ENCODE data around the gene SMARCAL1. TPM values are rescaled to one million over a fixed set of nuclear protein-coding genes. Genes with fewer than 3 reads are reported as not detected.

The SMARCAL1 gene
- total and polyA plus RNA-seq, 2 of the 4 experiments (the other 2 are of a cell fraction), result 13.6 to 21.0 TPM

DNA sequence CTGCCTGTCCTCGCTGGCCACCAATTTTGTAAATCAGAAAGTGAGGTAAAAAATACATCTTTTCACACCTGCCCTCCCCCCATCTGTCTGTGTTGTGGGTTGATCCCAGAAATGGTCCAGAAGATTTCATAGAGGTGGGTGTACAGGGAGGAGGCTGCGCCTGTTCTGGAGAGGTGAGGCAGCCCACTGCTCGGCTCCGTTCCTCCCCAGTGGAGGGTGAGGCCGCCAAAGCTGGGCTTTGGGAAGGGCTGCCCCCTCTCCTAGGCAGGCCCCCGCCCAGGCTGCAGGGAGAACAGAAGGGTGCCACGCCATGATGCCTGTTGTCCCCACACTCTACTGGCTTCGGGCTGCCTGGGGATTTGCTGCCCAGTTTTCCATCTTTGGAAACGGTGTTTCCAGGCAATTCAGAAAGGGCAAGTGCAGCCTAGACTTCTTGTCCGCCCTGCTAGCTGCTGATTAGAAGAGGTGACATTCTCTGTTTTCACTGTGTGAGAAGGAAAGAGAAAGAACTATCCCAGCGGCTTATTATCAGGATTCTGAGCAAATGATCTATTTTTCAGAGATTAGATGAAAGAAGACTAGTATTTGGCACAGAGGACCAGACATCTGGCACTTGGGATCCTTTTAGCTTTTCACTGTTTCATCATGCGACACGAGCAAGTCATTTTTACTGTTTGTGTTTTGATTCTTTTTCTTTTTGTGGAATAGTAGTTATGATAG lies 18.7 kb downstream of the SMARCAL1 start:
- H2BK5ac ChIP-seq (ENCODE audit: low read depth, low read length, poor library complexity, severe bottlenecking), result no peak overlapping the region
- H3K14ac ChIP-seq (replicated peaks; ENCODE audit: low read depth, low read length), result no peak overlapping the region
- H2AK5ac ChIP-seq (ENCODE audit: low read depth, low read length), result no peak overlapping the region
- H3K79me1 ChIP-seq (ENCODE audit: low read depth in 1 of 2, low read length in 2 of 2), result peaks cover 0 to 3% of the 10 kb centered on the region in 2 experiments; a peak in 1 of 4 replicates
- H3K27ac ChIP-seq (ENCODE audit: insufficient read depth, low read length), result no peak overlapping the region
- dilution Hi-C loops (cut with HindIII; ENCODE audit: low sequenced_read_pairs, unreplicated experiment), result no loop called here
- no peak overlapping the region for H3K4me2 ChIP-seq (ENCODE audit: low read depth, low read length)
- BruUV-seq (replicated peaks), result no TSS peak
- H3K23ac ChIP-seq (ENCODE audit: low read depth, low read length), result no peak overlapping the region
- no peak overlapping the region for H3K9ac ChIP-seq (ENCODE audit: low read depth, low read length)
- no peak overlapping the region for H3K18ac ChIP-seq (ENCODE audit: low read depth, low read length)
- ATAC-seq (ENCODE audit: low read depth) (no peak), DNase-seq (no peak)
- TF ChIP-seq SMC3 (IDR thresholded peaks at IDR 0.05; ENCODE audit: low read depth, low read length), result no peak
- no peak for TF ChIP-seq MXI1 (IDR thresholded peaks at IDR 0.05; ENCODE audit: borderline replicate concordance, low read depth, low read length)
- no peak for TF ChIP-seq RCOR1 (IDR thresholded peaks at IDR 0.05; ENCODE audit: insufficient replicate concordance, low read length)
- no peak for TF ChIP-seq MAFK (IDR thresholded peaks at IDR 0.05; ENCODE audit: low read depth, low read length)
- TF ChIP-seq CHD1 (IDR thresholded peaks at IDR 0.05; ENCODE audit: low read depth, low read length), result no peak
- TF ChIP-seq POLR2A (IDR thresholded peaks at IDR 0.05; ENCODE audit: low read depth, low read length), result no peak
- TF ChIP-seq CTCF (conservative IDR thresholded peaks at IDR 0.05; ENCODE audit: low read depth, low read length), result no peak
- TF ChIP-seq, protein P1, sequence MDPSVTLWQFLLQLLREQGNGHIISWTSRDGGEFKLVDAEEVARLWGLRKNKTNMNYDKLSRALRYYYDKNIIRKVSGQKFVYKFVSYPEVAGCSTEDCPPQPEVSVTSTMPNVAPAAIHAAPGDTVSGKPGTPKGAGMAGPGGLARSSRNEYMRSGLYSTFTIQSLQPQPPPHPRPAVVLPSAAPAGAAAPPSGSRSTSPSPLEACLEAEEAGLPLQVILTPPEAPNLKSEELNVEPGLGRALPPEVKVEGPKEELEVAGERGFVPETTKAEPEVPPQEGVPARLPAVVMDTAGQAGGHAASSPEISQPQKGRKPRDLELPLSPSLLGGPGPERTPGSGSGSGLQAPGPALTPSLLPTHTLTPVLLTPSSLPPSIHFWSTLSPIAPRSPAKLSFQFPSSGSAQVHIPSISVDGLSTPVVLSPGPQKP (IDR thresholded peaks at IDR 0.05; ENCODE audit: borderline replicate concordance, low read depth, low read length), result no peak
- H4K5ac ChIP-seq (ENCODE audit: low read depth, low read length), result no peak overlapping the region
- POLR2A ChIA-PET (ENCODE audit: unreplicated experiment), result interaction anchor here (0.6 kb wide), 1 partner anchor 13 kb away, joined by 5 read pairs; no protein-coding TSS in a partner anchor
- no peak overlapping the region for H4K8ac ChIP-seq (ENCODE audit: low read depth in 2 of 2, low read length in 2 of 2)
- no peak overlapping the region for H2BK120ac ChIP-seq (ENCODE audit: low read depth, low read length)
- peaks cover 3% of the 10 kb centered on the region; the same call in 1 of the 2 replicates for H4K20me1 ChIP-seq (ENCODE audit: insufficient read depth, low read length)
- no peak overlapping the region for H2BK20ac ChIP-seq (ENCODE audit: low read depth, low read length)
- H2AFZ ChIP-seq (replicated peaks; ENCODE audit: low read length, poor library complexity), result no peak overlapping the region
- in situ Hi-C loops (cut with MboI; ENCODE audit: low sequenced_read_pairs), result no loop called here
- no peaks in the 10 kb centered on the region for H3K27me3 ChIP-seq (ENCODE audit: control insufficient read depth, insufficient read depth, low read length)
- 90% methylated on average over 4 of the region's 13 CpGs; no CpG with 5 or more reads in 1 of the 2 experiments for WGBS, 2 experiments (ENCODE audit: extremely low coverage in 2 of 2, insufficient read length in 1 of 2)
- H3K9me1 ChIP-seq (ENCODE audit: insufficient read depth, low read length), result peaks cover 11% of the 10 kb centered on the region
- intact Hi-C loops (cut with micrococcal nuclease), result no loop called here
- peaks cover 4% of the 10 kb centered on the region for H3K4me1 ChIP-seq (ENCODE audit: control insufficient read depth, insufficient read depth, low read length)
- no peak overlapping the region for H3K4ac ChIP-seq (ENCODE audit: low read depth, low read length)
- H2AK9ac ChIP-seq (replicated peaks; ENCODE audit: low read depth, low read length, poor library complexity), result no peak overlapping the region
- H2BK15ac ChIP-seq (ENCODE audit: low read depth, low read length), result no peak overlapping the region
- peaks cover 40% of the 10 kb centered on the region for H3K36me3 ChIP-seq (ENCODE audit: control insufficient read depth, insufficient read depth, low read length)
- H3K56ac ChIP-seq (ENCODE audit: extremely low read depth, insufficient read depth, low read length), result no peak overlapping the region
- H3K9me3 ChIP-seq (ENCODE audit: control insufficient read depth, insufficient read depth, low read length), result no peaks in the 10 kb centered on the region
- no peak overlapping the region for H3K4me3 ChIP-seq (ENCODE audit: insufficient read depth, low read depth, low read length)
- no peak overlapping the region for H4K91ac ChIP-seq (ENCODE audit: insufficient read depth, low read depth, low read length)
- CTCF ChIA-PET, result no interaction called here

Measured in IMR-90 (cell line).